NOMO-1 treated with DMSO at 0.1 percent for 48 hours (cell line): ENCODE results near the gene THY1.
"Not testable (repeated sequence)": the region's sequence is repeated elsewhere in the genome, so short reads cannot be mapped to it uniquely, and the experiment has no call there.

Experiments used
- DNase-seq: peaks from one replicate; lab custom pipeline; 2025; ENCODE audit not compliant: unreplicated experiment; lab: John Stamatoyannopoulos, UW

The THY1 gene

GRCh38 chr11:119418759-119419158 lies 4.2 kb downstream of the THY1 start:
- DNase-seq, result no peak

GRCh38 chr11:119417726-119418540 lies 5.0 kb downstream of the THY1 start:
- DNase-seq, result no peak

- DNase-seq, result no peak
Measured at GRCh38 chr11:119416606-119417580, 6.1 kb downstream of the THY1 start.

- DNase-seq, result no peak
Measured at GRCh38 chr11:119415966-119416365, 7.0 kb downstream of the THY1 start.

- DNase-seq, result no peak
Measured at GRCh38 chr11:119415517-119415916, 7.5 kb downstream of the THY1 start.

- DNase-seq, result no peak
Measured at GRCh38 chr11:119414734-119415133, 8.2 kb downstream of the THY1 start.

GRCh38 chr11:119414321-119414720 lies 8.7 kb downstream of the THY1 start:
- no peak for DNase-seq

- no peak for DNase-seq
Measured at GRCh38 chr11:119412072-119412471, 10.9 kb downstream of the THY1 start.

GRCh38 chr11:119410501-119410900 lies 12.5 kb downstream of the THY1 start:
- DNase-seq, result no peak

- no peak for DNase-seq
Measured at GRCh38 chr11:119409731-119410130, 13.2 kb downstream of the THY1 start.

GRCh38 chr11:119406005-119406404 lies 17.0 kb downstream of the THY1 start:
- no peak for DNase-seq

- not testable (repeated sequence) for DNase-seq
Measured at GRCh38 chr11:119405448-119405847, 17.5 kb downstream of the THY1 start.

- no peak for DNase-seq
Measured at GRCh38 chr11:119404872-119405271, 18.1 kb downstream of the THY1 start.

- no peak for DNase-seq
Measured at GRCh38 chr11:119403021-119403420, 20.0 kb downstream of the THY1 start.

GRCh38 chr11:119402470-119402869 lies 20.5 kb downstream of the THY1 start:
- no peak for DNase-seq

- DNase-seq, result no peak
Measured at GRCh38 chr11:119400860-119401259, 22.1 kb downstream of the THY1 start.

GRCh38 chr11:119397740-119398139 lies 25.2 kb downstream of the THY1 start:
- no peak for DNase-seq

- DNase-seq, result no peak
Measured at GRCh38 chr11:119396835-119397234, 26.1 kb downstream of the THY1 start.

- DNase-seq, result no peak
Measured at GRCh38 chr11:119391275-119391674, 31.7 kb downstream of the THY1 start.

GRCh38 chr11:119389611-119390254 lies 33.2 kb downstream of the THY1 start:
- no peak for DNase-seq

- no peak for DNase-seq
Measured at GRCh38 chr11:119388103-119388502, 34.9 kb downstream of the THY1 start.
